IMR-90 (cell line): ENCODE measurements around the gene RPL37. TPM values are rescaled to one million over a fixed set of nuclear protein-coding genes. Genes with fewer than 3 reads are reported as not detected.
A peak's percentile ranks its signal among the peaks of the same experiment; 100 is the strongest.
"Not testable (repeated sequence)": the region's sequence is repeated elsewhere in the genome, so short reads cannot be mapped to it uniquely, and the experiment has no call there.

Experiments used
- ATAC-seq: fragments of 200-7000 bp; cut with Tn5 transposase; 2 replicates; pipeline ENCODE4 v1.9.1; 2020; ENCODE audit warnings: low read depth, mild to moderate bottlenecking, moderate library complexity
- BruUV-seq: library from RNA; stranded (reverse); fragments of 400-500 nt; replicated peaks from 2 replicates; lab custom pipeline; 2021; lab: Mats Ljungman, UMichigan
- CTCF ChIA-PET: fragments of 300-600 bp; formaldehyde crosslinking; extraction: SDS; loops from one replicate; lab custom pipeline; 2021; ENCODE audit warnings: antibody characterized with exemption; lab: Yijun Ruan, JAX
- POLR2A ChIA-PET: fragments of 300-600 bp; sonication (Branson Sonifier 250); formaldehyde crosslinking; loops from one replicate; lab custom pipeline; 2022; ENCODE audit warnings: antibody characterized with exemption; ENCODE audit not compliant: unreplicated experiment; lab: Charles Lee
- DNase-seq: peaks from one replicate; pipeline ENCODE4 v3.0.0; 2013
- H2AFZ ChIP-seq: replicated peaks from 2 replicates; pipeline ENCODE3; 2013; ENCODE audit warnings: low read length, mild to moderate bottlenecking; ENCODE audit not compliant: poor library complexity
- H2AK5ac ChIP-seq: 2 replicates; pipeline ENCODE4 v1.6.1; 2013; ENCODE audit warnings: low read depth, low read length, inconsistent platforms
- H2AK9ac ChIP-seq: replicated peaks from 2 replicates; pipeline ENCODE3; 2013; ENCODE audit warnings: mild to moderate bottlenecking, low read depth, low read length, moderate library complexity; ENCODE audit not compliant: poor library complexity
- H2BK120ac ChIP-seq: 2 replicates; pipeline ENCODE4 v1.6.1; 2013; ENCODE audit warnings: low read depth, low read length, inconsistent platforms
- H2BK15ac ChIP-seq: 3 replicates; pipeline ENCODE4 v1.6.1; 2013; ENCODE audit warnings: low read depth, low read length, inconsistent platforms
- H2BK20ac ChIP-seq: 2 replicates; pipeline ENCODE4 v1.6.1; 2013; ENCODE audit warnings: low read depth, mild to moderate bottlenecking, inconsistent platforms, low read length, moderate library complexity
- H2BK5ac ChIP-seq: 2 replicates; pipeline ENCODE4 v1.6.1; 2013; ENCODE audit warnings: mild to moderate bottlenecking, low read depth, low read length, inconsistent platforms; ENCODE audit not compliant: poor library complexity, severe bottlenecking
- H3K14ac ChIP-seq: replicated peaks from 2 replicates; pipeline ENCODE4 v1.6.1; 2013; ENCODE audit warnings: low read depth, low read length, inconsistent platforms
- H3K18ac ChIP-seq: 2 replicates; pipeline ENCODE4 v1.6.1; 2013; ENCODE audit warnings: low read depth, low read length, control low read depth
- H3K23ac ChIP-seq: 2 replicates; pipeline ENCODE4 v1.6.1; 2013; ENCODE audit warnings: low read depth, low read length, inconsistent platforms
- H3K27ac ChIP-seq: 2 replicates; pipeline ENCODE4 v1.5.1; 2013; ENCODE audit warnings: mild to moderate bottlenecking, control low read depth, low read length; ENCODE audit not compliant: insufficient read depth
- H3K27me3 ChIP-seq: 2 replicates; pipeline ENCODE4 v1.6.1; 2013; ENCODE audit warnings: low read length; ENCODE audit not compliant: control insufficient read depth, insufficient read depth
- H3K36me3 ChIP-seq: 2 replicates; pipeline ENCODE4 v1.6.1; 2013; ENCODE audit warnings: low read length, mixed read lengths; ENCODE audit not compliant: control insufficient read depth, insufficient read depth
- H3K4ac ChIP-seq: 2 replicates; pipeline ENCODE4 v1.6.1; 2013; ENCODE audit warnings: low read depth, low read length, inconsistent platforms
- H3K4me1 ChIP-seq: 2 replicates; pipeline ENCODE4 v1.6.1; 2013; ENCODE audit warnings: low read length, mixed read lengths; ENCODE audit not compliant: control insufficient read depth, insufficient read depth
- H3K4me2 ChIP-seq: 2 replicates; pipeline ENCODE4 v1.6.1; 2013; ENCODE audit warnings: low read depth, mild to moderate bottlenecking, control low read depth, low read length, moderate library complexity
- H3K4me3 ChIP-seq: 2 replicates; pipeline ENCODE4 v1.5.1; 2013; ENCODE audit warnings: low read depth, mild to moderate bottlenecking, control low read depth, low read length, moderate library complexity; ENCODE audit not compliant: insufficient read depth
- H3K56ac ChIP-seq: 2 replicates; pipeline ENCODE4 v1.6.1; 2013; ENCODE audit warnings: low read length, inconsistent platforms; ENCODE audit not compliant: insufficient read depth; ENCODE audit errors: extremely low read depth
- H3K79me1 ChIP-seq, 2 experiments: 2 replicates each; pipeline ENCODE4 v1.6.1; 2013; ENCODE audit warnings: low read length in 2 of 2, inconsistent platforms in 1 of 2, low read depth in 1 of 2
- H3K9ac ChIP-seq: 2 replicates; pipeline ENCODE4 v1.6.1; 2013; ENCODE audit warnings: low read depth, low read length, control low read depth
- H3K9me1 ChIP-seq: 2 replicates; pipeline ENCODE4 v1.6.1; 2013; ENCODE audit warnings: low read length, inconsistent platforms; ENCODE audit not compliant: insufficient read depth
- H3K9me3 ChIP-seq: 2 replicates; pipeline ENCODE4 v1.6.1; 2013; ENCODE audit warnings: low read length; ENCODE audit not compliant: control insufficient read depth, insufficient read depth
- H4K20me1 ChIP-seq: 2 replicates; pipeline ENCODE4 v1.6.1; 2013; ENCODE audit warnings: low read length, inconsistent platforms; ENCODE audit not compliant: insufficient read depth
- H4K5ac ChIP-seq: 2 replicates; pipeline ENCODE4 v1.6.1; 2013; ENCODE audit warnings: mild to moderate bottlenecking, low read depth, low read length, control low read depth
- H4K8ac ChIP-seq, 2 experiments: 2 replicates each; pipeline ENCODE4 v1.6.1; 2013; ENCODE audit warnings: low read depth in 2 of 2, low read length in 2 of 2, control low read depth in 1 of 2, inconsistent platforms in 1 of 2
- H4K91ac ChIP-seq: 2 replicates; pipeline ENCODE4 v1.6.1; 2013; ENCODE audit warnings: low read depth, low read length, inconsistent platforms; ENCODE audit not compliant: insufficient read depth
- WGBS, 2 experiments: methylation state at CpG; one replicate each; pipeline versions ENCODE4 v1.1.5 to v1.1.7; 2013; ENCODE audit warnings: missing lambda C conversion rate in 2 of 2; ENCODE audit not compliant: insufficient read length in 1 of 2; ENCODE audit errors: extremely low coverage in 2 of 2; 5-methylcytosine and 5-hydroxymethylcytosine counted together
- dilution Hi-C: fragments of 300-500 bp; cut with HindIII; formaldehyde crosslinking; loops from one replicate; pipeline ENCODE4 v1.14.3; 2018; ENCODE audit warnings: low sequenced_read_pairs; ENCODE audit not compliant: unreplicated experiment
- in situ Hi-C: fragments of 300-500 bp; cut with MboI; formaldehyde crosslinking; loops from 3 replicates; pipeline ENCODE4 v1.14.3; 2019; ENCODE audit warnings: low sequenced_read_pairs, inconsistent platforms, mixed read lengths
- intact Hi-C: fragments of 100-400 bp; cut with micrococcal nuclease; formaldehyde crosslinking; loops from 2 replicates; pipeline ENCODE4 v1.10.0; 2022
- polyA plus RNA-seq, 3 experiments: library from polyadenylated mRNA; depleted of rRNA; stranded (reverse); fragments of >200 nt; gene quantifications; 2 replicates each; pipeline ENCODE4 v1.2.3, GENCODE V29; 2012; ENCODE audit warnings: low replicate concordance in 1 of 3
- total RNA-seq: library from RNA; depleted of rRNA; stranded (reverse); fragments of >200 nt; gene quantifications from 2 replicates; pipeline ENCODE4 v1.2.3, GENCODE V29; 2012

The RPL37 gene
- total and polyA plus RNA-seq, 2 of the 4 experiments (the other 2 are of a cell fraction) = 35.3 to 294 TPM

DNA sequence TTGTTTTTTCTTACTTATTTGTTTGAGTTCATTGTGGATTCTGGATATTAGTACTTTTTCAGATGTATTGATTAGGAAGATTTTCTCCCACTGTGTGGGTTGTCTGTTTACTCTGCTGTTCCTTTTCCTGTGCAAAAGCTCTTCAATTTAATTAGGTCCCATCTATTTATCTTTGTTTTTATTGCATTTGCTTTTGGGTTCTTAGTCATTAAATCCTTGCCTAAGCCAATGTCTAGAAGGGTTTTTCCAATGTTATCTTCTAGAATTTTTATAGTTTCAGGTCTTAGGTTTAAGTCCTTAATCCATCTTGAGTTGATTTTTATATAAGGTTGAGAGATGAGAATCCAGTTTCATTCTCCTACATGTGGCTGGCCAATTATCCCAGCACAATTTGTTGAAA lies 40.7 kb downstream of the RPL37 start:
- CTCF ChIA-PET, H2AK5ac ChIP-seq, H3K9me3 ChIP-seq, H3K56ac ChIP-seq, H3K4me2 ChIP-seq, in situ Hi-C loops, H3K4me3 ChIP-seq, H4K8ac ChIP-seq, BruUV-seq, POLR2A ChIA-PET, H3K27ac ChIP-seq, H3K4me1 ChIP-seq, intact Hi-C loops, H2BK15ac ChIP-seq, H4K5ac ChIP-seq, H2AK9ac ChIP-seq, H3K23ac ChIP-seq, H3K36me3 ChIP-seq, H2BK120ac ChIP-seq, dilution Hi-C loops, H3K14ac ChIP-seq, H2BK5ac ChIP-seq, DNase-seq, H3K9ac ChIP-seq, H3K27me3 ChIP-seq, H2BK20ac ChIP-seq, H4K91ac ChIP-seq, H2AFZ ChIP-seq, H3K4ac ChIP-seq, H3K18ac ChIP-seq, H3K9me1 ChIP-seq, ATAC-seq: not testable (repeated sequence)
- Histone ChIP-seq H3K79me1 (peaks cover 0 to 39% of the 10 kb centered on the region in 2 experiments; a peak in 2 of 4 replicates), H4K20me1 (peaks cover 76% of the 10 kb centered on the region)

- H2BK5ac ChIP-seq, H4K5ac ChIP-seq, H3K18ac ChIP-seq, H2AFZ ChIP-seq, BruUV-seq, H3K4ac ChIP-seq, H4K91ac ChIP-seq, H4K8ac ChIP-seq, H3K56ac ChIP-seq, H3K14ac ChIP-seq, H3K4me1 ChIP-seq, intact Hi-C loops, H2AK9ac ChIP-seq, H2BK120ac ChIP-seq, H2BK15ac ChIP-seq, H3K4me2 ChIP-seq, H2BK20ac ChIP-seq, H3K27me3 ChIP-seq, H2AK5ac ChIP-seq, H3K9ac ChIP-seq, H3K27ac ChIP-seq, ATAC-seq, CTCF ChIA-PET, in situ Hi-C loops, H3K9me1 ChIP-seq, H3K36me3 ChIP-seq, dilution Hi-C loops, H3K23ac ChIP-seq, H3K9me3 ChIP-seq, H3K4me3 ChIP-seq: not testable (repeated sequence)
- Histone ChIP-seq H3K79me1 (peaks cover 0 to 45% of the 10 kb centered on the region in 2 experiments; a peak in 2 of 4 replicates), H4K20me1 (peaks cover 89% of the 10 kb centered on the region)
- POLR2A ChIA-PET = interaction anchor here (0.7 kb wide), 1 partner anchor 14 kb away, joined by 3 read pairs; no protein-coding TSS in a partner anchor
- no CpG with 5 or more reads among the region's 10 CpGs for WGBS, 2 experiments
- peak; percentile 27 for DNase-seq
These were observed 42.3 kb downstream of the RPL37 start for GRCh38 chr5:40792691-40793090.
